IMR-90 (cell line): ENCODE results near the gene TRMT6. TPM values are rescaled to one million over a fixed set of nuclear protein-coding genes. Genes with fewer than 3 reads are reported as not detected.

Experiments used
- ATAC-seq: fragments of 200-7000 bp; cut with Tn5 transposase; 2 replicates; pipeline ENCODE4 v1.9.1; 2020; ENCODE audit warnings: low read depth, mild to moderate bottlenecking, moderate library complexity
- BruUV-seq: library from RNA; stranded (reverse); fragments of 400-500 nt; replicated peaks from 2 replicates; lab custom pipeline; 2021; lab: Mats Ljungman, UMichigan
- CTCF ChIA-PET: fragments of 300-600 bp; formaldehyde crosslinking; extraction: SDS; loops from one replicate; lab custom pipeline; 2021; ENCODE audit warnings: antibody characterized with exemption; lab: Yijun Ruan, JAX
- POLR2A ChIA-PET: fragments of 300-600 bp; sonication (Branson Sonifier 250); formaldehyde crosslinking; loops from one replicate; lab custom pipeline; 2022; ENCODE audit warnings: antibody characterized with exemption; ENCODE audit not compliant: unreplicated experiment; lab: Charles Lee
- DNase-seq: peaks from one replicate; pipeline ENCODE4 v3.0.0; 2013
- H2AFZ ChIP-seq: replicated peaks from 2 replicates; pipeline ENCODE3; 2013; ENCODE audit warnings: low read length, mild to moderate bottlenecking; ENCODE audit not compliant: poor library complexity
- H2AK5ac ChIP-seq: 2 replicates; pipeline ENCODE4 v1.6.1; 2013; ENCODE audit warnings: low read depth, low read length, inconsistent platforms
- H2AK9ac ChIP-seq: replicated peaks from 2 replicates; pipeline ENCODE3; 2013; ENCODE audit warnings: mild to moderate bottlenecking, low read depth, low read length, moderate library complexity; ENCODE audit not compliant: poor library complexity
- H2BK120ac ChIP-seq: 2 replicates; pipeline ENCODE4 v1.6.1; 2013; ENCODE audit warnings: low read depth, low read length, inconsistent platforms
- H2BK15ac ChIP-seq: 3 replicates; pipeline ENCODE4 v1.6.1; 2013; ENCODE audit warnings: low read depth, low read length, inconsistent platforms
- H2BK20ac ChIP-seq: 2 replicates; pipeline ENCODE4 v1.6.1; 2013; ENCODE audit warnings: low read depth, mild to moderate bottlenecking, inconsistent platforms, low read length, moderate library complexity
- H2BK5ac ChIP-seq: 2 replicates; pipeline ENCODE4 v1.6.1; 2013; ENCODE audit warnings: mild to moderate bottlenecking, low read depth, low read length, inconsistent platforms; ENCODE audit not compliant: poor library complexity, severe bottlenecking
- H3K14ac ChIP-seq: replicated peaks from 2 replicates; pipeline ENCODE4 v1.6.1; 2013; ENCODE audit warnings: low read depth, low read length, inconsistent platforms
- H3K18ac ChIP-seq: 2 replicates; pipeline ENCODE4 v1.6.1; 2013; ENCODE audit warnings: low read depth, low read length, control low read depth
- H3K23ac ChIP-seq: 2 replicates; pipeline ENCODE4 v1.6.1; 2013; ENCODE audit warnings: low read depth, low read length, inconsistent platforms
- H3K27ac ChIP-seq: 2 replicates; pipeline ENCODE4 v1.5.1; 2013; ENCODE audit warnings: mild to moderate bottlenecking, control low read depth, low read length; ENCODE audit not compliant: insufficient read depth
- H3K27me3 ChIP-seq: 2 replicates; pipeline ENCODE4 v1.6.1; 2013; ENCODE audit warnings: low read length; ENCODE audit not compliant: control insufficient read depth, insufficient read depth
- H3K36me3 ChIP-seq: 2 replicates; pipeline ENCODE4 v1.6.1; 2013; ENCODE audit warnings: low read length, mixed read lengths; ENCODE audit not compliant: control insufficient read depth, insufficient read depth
- H3K4ac ChIP-seq: 2 replicates; pipeline ENCODE4 v1.6.1; 2013; ENCODE audit warnings: low read depth, low read length, inconsistent platforms
- H3K4me1 ChIP-seq: 2 replicates; pipeline ENCODE4 v1.6.1; 2013; ENCODE audit warnings: low read length, mixed read lengths; ENCODE audit not compliant: control insufficient read depth, insufficient read depth
- H3K4me2 ChIP-seq: 2 replicates; pipeline ENCODE4 v1.6.1; 2013; ENCODE audit warnings: low read depth, mild to moderate bottlenecking, control low read depth, low read length, moderate library complexity
- H3K4me3 ChIP-seq: 2 replicates; pipeline ENCODE4 v1.5.1; 2013; ENCODE audit warnings: low read depth, mild to moderate bottlenecking, control low read depth, low read length, moderate library complexity; ENCODE audit not compliant: insufficient read depth
- H3K56ac ChIP-seq: 2 replicates; pipeline ENCODE4 v1.6.1; 2013; ENCODE audit warnings: low read length, inconsistent platforms; ENCODE audit not compliant: insufficient read depth; ENCODE audit errors: extremely low read depth
- H3K79me1 ChIP-seq, 2 experiments: 2 replicates each; pipeline ENCODE4 v1.6.1; 2013; ENCODE audit warnings: low read length in 2 of 2, inconsistent platforms in 1 of 2, low read depth in 1 of 2
- H3K9ac ChIP-seq: 2 replicates; pipeline ENCODE4 v1.6.1; 2013; ENCODE audit warnings: low read depth, low read length, control low read depth
- H3K9me1 ChIP-seq: 2 replicates; pipeline ENCODE4 v1.6.1; 2013; ENCODE audit warnings: low read length, inconsistent platforms; ENCODE audit not compliant: insufficient read depth
- H3K9me3 ChIP-seq: 2 replicates; pipeline ENCODE4 v1.6.1; 2013; ENCODE audit warnings: low read length; ENCODE audit not compliant: control insufficient read depth, insufficient read depth
- H4K20me1 ChIP-seq: 2 replicates; pipeline ENCODE4 v1.6.1; 2013; ENCODE audit warnings: low read length, inconsistent platforms; ENCODE audit not compliant: insufficient read depth
- H4K5ac ChIP-seq: 2 replicates; pipeline ENCODE4 v1.6.1; 2013; ENCODE audit warnings: mild to moderate bottlenecking, low read depth, low read length, control low read depth
- H4K8ac ChIP-seq, 2 experiments: 2 replicates each; pipeline ENCODE4 v1.6.1; 2013; ENCODE audit warnings: low read depth in 2 of 2, low read length in 2 of 2, control low read depth in 1 of 2, inconsistent platforms in 1 of 2
- H4K91ac ChIP-seq: 2 replicates; pipeline ENCODE4 v1.6.1; 2013; ENCODE audit warnings: low read depth, low read length, inconsistent platforms; ENCODE audit not compliant: insufficient read depth
- FOS ChIP-seq: fragments of 150-350 bp; IDR thresholded peaks from 2 replicates; pipeline ENCODE4 v1.6.1; 2016; ENCODE audit warnings: low read depth, low read length
- MXI1 ChIP-seq: IDR thresholded peaks from 2 replicates; pipeline ENCODE4 v1.6.1; 2012; ENCODE audit warnings: low read depth, mild to moderate bottlenecking, low read length, moderate library complexity, borderline replicate concordance
- NFE2L2 ChIP-seq: fragments of 150-350 bp; IDR thresholded peaks from 2 replicates; pipeline ENCODE4 v1.6.1; 2016; ENCODE audit warnings: low read depth, mild to moderate bottlenecking, low read length
- WGBS, 2 experiments: methylation state at CpG; one replicate each; pipeline versions ENCODE4 v1.1.5 to v1.1.7; 2013; ENCODE audit warnings: missing lambda C conversion rate in 2 of 2; ENCODE audit not compliant: insufficient read length in 1 of 2; ENCODE audit errors: extremely low coverage in 2 of 2; 5-methylcytosine and 5-hydroxymethylcytosine counted together
- dilution Hi-C: fragments of 300-500 bp; cut with HindIII; formaldehyde crosslinking; loops from one replicate; pipeline ENCODE4 v1.14.3; 2018; ENCODE audit warnings: low sequenced_read_pairs; ENCODE audit not compliant: unreplicated experiment
- in situ Hi-C: fragments of 300-500 bp; cut with MboI; formaldehyde crosslinking; loops from 3 replicates; pipeline ENCODE4 v1.14.3; 2019; ENCODE audit warnings: low sequenced_read_pairs, inconsistent platforms, mixed read lengths
- intact Hi-C: fragments of 100-400 bp; cut with micrococcal nuclease; formaldehyde crosslinking; loops from 2 replicates; pipeline ENCODE4 v1.10.0; 2022
- polyA plus RNA-seq, 3 experiments: library from polyadenylated mRNA; depleted of rRNA; stranded (reverse); fragments of >200 nt; gene quantifications; 2 replicates each; pipeline ENCODE4 v1.2.3, GENCODE V29; 2012; ENCODE audit warnings: low replicate concordance in 1 of 3
- total RNA-seq: library from RNA; depleted of rRNA; stranded (reverse); fragments of >200 nt; gene quantifications from 2 replicates; pipeline ENCODE4 v1.2.3, GENCODE V29; 2012

TRMT6 gene
- total and polyA plus RNA-seq, 2 of the 4 experiments (the other 2 are of a cell fraction) = 7.2 to 8.0 TPM

- Histone ChIP-seq H4K5ac (no peak overlapping the region), H3K9me1 (no peaks in the 10 kb centered on the region; the same call in 1 of the 2 replicates), H4K91ac (no peak overlapping the region), H3K79me1 (no peaks in the 10 kb centered on the region), H2BK5ac (no peak overlapping the region), H2AK9ac (no peak overlapping the region), H3K9ac (no peak overlapping the region), H2AFZ (no peak overlapping the region), H3K36me3 (peaks cover 2% of the 10 kb centered on the region; the same call in 1 of the 2 replicates), H3K14ac (no peak overlapping the region), H2BK20ac (no peak overlapping the region), H2BK120ac (no peak overlapping the region), H3K4me3 (no peak overlapping the region), H3K27ac (no peak overlapping the region), H3K56ac (no peak overlapping the region), H3K4me1 (peaks cover 2% of the 10 kb centered on the region; the same call in 1 of the 2 replicates), H4K20me1 (no peaks in the 10 kb centered on the region), H3K9me3 (no peaks in the 10 kb centered on the region), H2AK5ac (no peak overlapping the region), H3K4ac (no peak overlapping the region), H3K27me3 (no peaks in the 10 kb centered on the region), H3K23ac (no peak overlapping the region), H2BK15ac (no peak overlapping the region), H3K18ac (no peak overlapping the region), H4K8ac (no peak overlapping the region), H3K4me2 (no peak overlapping the region)
- POLR2A ChIA-PET = interaction anchor here (0.6 kb wide), 1 partner anchor 1408 kb away, joined by 3 read pairs; no protein-coding TSS in a partner anchor
- intact Hi-C loops = no loop called here
- ATAC-seq (no peak), DNase-seq (no peak)
- no CpG with 5 or more reads among the region's 9 CpGs for WGBS, 2 experiments
- CTCF ChIA-PET = no interaction called here
- TF ChIP-seq NFE2L2 = no peak
- no peak for TF ChIP-seq MXI1
- no peak for TF ChIP-seq FOS
- dilution Hi-C loops = no loop called here
- in situ Hi-C loops = loop anchor here (25.0 kb wide), 1 partner anchor 432 kb away; no protein-coding TSS in a partner anchor
- BruUV-seq = no TSS peak
Measured at GRCh38 chr20:5969348-5969935, 19.1 kb upstream of the TRMT6 start.
